Activated CD4-positive, alpha-beta T cell treated with anti-CD3 and anti-CD28 coated beads, Interleukin-2, amount 50 U/mL, for 48 hours (primary cell): ENCODE measurements around the gene TVP23C.
"Not testable (repeated sequence)": the region's sequence is repeated elsewhere in the genome, so short reads cannot be mapped to it uniquely, and the experiment has no call there.

ENCODE experiments used
- DNase-seq, 2 experiments: peaks; one replicate each; pipeline ENCODE4 v3.0.0-alpha.2; 2020

The TVP23C gene

GRCh38 chr17:15563375-15563857 lies at the start of gene TVP23C:
Gene TVP23C (minus strand): TSS chr17:15563483. CDS start chr17:15563448, 35 bp downstream.
- peak; percentile 65 to 72 for DNase-seq

- DNase-seq = not testable (repeated sequence)
Observed at GRCh38 chr17:15592960-15593359, 29.7 kb upstream of the TVP23C start.

- not testable (repeated sequence) for DNase-seq
Observed at GRCh38 chr17:15591986-15592385, 28.7 kb upstream of the TVP23C start.

GRCh38 chr17:15590844-15591243 lies 27.6 kb upstream of the TVP23C start:
- DNase-seq = not testable (repeated sequence)

GRCh38 chr17:15589544-15590536 lies 26.6 kb upstream of the TVP23C start:
- peak; percentile 21 to 47 for DNase-seq

GRCh38 chr17:15588017-15588416 lies 24.7 kb upstream of the TVP23C start:
- not testable (repeated sequence) for DNase-seq

- DNase-seq = not testable (repeated sequence)
Observed at GRCh38 chr17:15583313-15583712, 20.0 kb upstream of the TVP23C start.

- DNase-seq = not testable (repeated sequence)
Observed at GRCh38 chr17:15581462-15581861, 18.2 kb upstream of the TVP23C start.

- not testable (repeated sequence) for DNase-seq
Observed at GRCh38 chr17:15576848-15577247, 13.6 kb upstream of the TVP23C start.

GRCh38 chr17:15574660-15575059 lies 11.4 kb upstream of the TVP23C start:
- not testable (repeated sequence) for DNase-seq

GRCh38 chr17:15573870-15574269 lies 10.6 kb upstream of the TVP23C start:
- DNase-seq = not testable (repeated sequence)

- not testable (repeated sequence) for DNase-seq
Observed at GRCh38 chr17:15562613-15563374, 489 bp downstream of the TVP23C start.

GRCh38 chr17:15561439-15561838 lies 1.8 kb downstream of the TVP23C start:
- not testable (repeated sequence) for DNase-seq

- DNase-seq = not testable (repeated sequence)
Observed at GRCh38 chr17:15558403-15559105, 4.7 kb downstream of the TVP23C start.

GRCh38 chr17:15557334-15557832 lies 5.9 kb downstream of the TVP23C start:
- not testable (repeated sequence) for DNase-seq

- not testable (repeated sequence) for DNase-seq
Observed at GRCh38 chr17:15552932-15553331, 10.4 kb downstream of the TVP23C start.

GRCh38 chr17:15549552-15549951 lies 13.7 kb downstream of the TVP23C start:
- not testable (repeated sequence) for DNase-seq

GRCh38 chr17:15546604-15547003 lies 16.7 kb downstream of the TVP23C start:
- not testable (repeated sequence) for DNase-seq

- not testable (repeated sequence) for DNase-seq
Observed at GRCh38 chr17:15540371-15541219, 22.7 kb downstream of the TVP23C start.

- not testable (repeated sequence) for DNase-seq
Observed at GRCh38 chr17:15533122-15533521, 30.2 kb downstream of the TVP23C start.
